ENCODE results near the gene SNX10. TPM values are rescaled to one million over a fixed set of nuclear protein-coding genes. Genes with fewer than 3 reads are reported as not detected.
A peak's percentile ranks its signal among the peaks of the same experiment; 100 is the strongest.

The SNX10 gene
- total RNA-seq, 5 donors from 2014 or later (not counting 1 experiment from before 2014, with no cell fraction given), result 5.7 to 8.8 (median 7.8) TPM

- ATAC-seq (replicated peaks in 1 of 4), result no peak
- H3K27me3 ChIP-seq (replicated peaks in 1 of 2; ENCODE audit: control insufficient read depth in 2 of 2, extremely low read depth in 1 of 2, insufficient read depth in 2 of 2, low read length in 1 of 2), result no peaks in the 10 kb centered on the region
- H3K36me3 Mint-ChIP-seq, result peaks cover 24% of the 10 kb centered on the region
- no peak overlapping the region for H3K4me3 Mint-ChIP-seq
- H3K27me3 Mint-ChIP-seq, result no peaks in the 10 kb centered on the region
- no peak overlapping the region for H3K4me3 ChIP-seq (ENCODE audit: control insufficient read depth in 1 of 2, extremely low read depth in 1 of 2, low read length in 1 of 2)
- peaks cover 0 to 4% (median 0%) of the 10 kb centered on the region in 3 donors for H3K9me3 Mint-ChIP-seq
- DNase-seq, result no peak
- peak overlapping the region in 1 of 2 donors; percentile 67 for H3K27ac Mint-ChIP-seq
- H3K9me3 ChIP-seq, result no peaks in the 10 kb centered on the region
- POLR2A ChIA-PET, result interaction anchor here in 1 of 2 donors (0.5 kb wide), 1 partner anchor 357 kb away, joined by 3 read pairs; no protein-coding TSS in a partner anchor
- H3K27ac ChIP-seq (ENCODE audit: low read length), result no peak overlapping the region
- peaks cover 15 to 56% (median 29%) of the 10 kb centered on the region in 3 donors for H3K4me1 Mint-ChIP-seq
- WGBS (ENCODE audit: insufficient coverage), result no CpG with 5 or more reads among the region's 1 CpG
- H3K4me1 ChIP-seq (ENCODE audit: control insufficient read depth in 1 of 2, extremely low read depth in 1 of 2, insufficient read depth in 2 of 2, low read length in 2 of 2), result peaks cover 4 to 8% of the 10 kb centered on the region in 2 experiments
- peaks cover 0 to 13% of the 10 kb centered on the region in 2 donors for H3K36me3 ChIP-seq (ENCODE audit: control insufficient read depth in 2 of 2, extremely low read depth in 1 of 2, insufficient read depth in 1 of 2, low read length in 1 of 2)
- CTCF ChIA-PET, result interaction anchor here in 1 of 2 donors (0.6 kb wide), 1 partner anchor 765 kb away, joined by 4 read pairs; no protein-coding TSS in a partner anchor
Measured at GRCh38 chr7:26334166-26334859, 42.7 kb downstream of the SNX10 start.

GRCh38 chr7:26337232-26337865, 45.7 kb downstream of the SNX10 start:
- ATAC-seq (replicated peaks in 1 of 4), result no peak
- Mint-ChIP-seq H3K27me3 (no peaks in the 10 kb centered on the region), H3K36me3 (peaks cover 9% of the 10 kb centered on the region), H3K4me3 (no peak overlapping the region), H3K27ac (no peak overlapping the region), H3K4me1 (peaks cover 15 to 43% (median 27%) of the 10 kb centered on the region in 3 donors), H3K9me3 (no peaks in the 10 kb centered on the region)
- H3K27ac ChIP-seq (ENCODE audit: low read length), result no peak overlapping the region
- POLR2A ChIA-PET, result no interaction called here
- CTCF ChIA-PET, result interaction anchor here in 1 of 2 donors (0.8 kb wide), 1 partner anchor 445 kb away, joined by 6 read pairs; no protein-coding TSS in a partner anchor
- peaks cover 0 to 9% of the 10 kb centered on the region in 2 donors for H3K36me3 ChIP-seq (ENCODE audit: control insufficient read depth in 2 of 2, extremely low read depth in 1 of 2, insufficient read depth in 1 of 2, low read length in 1 of 2)
- no peaks in the 10 kb centered on the region for H3K9me3 ChIP-seq
- H3K27me3 ChIP-seq (replicated peaks in 1 of 2; ENCODE audit: control insufficient read depth in 2 of 2, extremely low read depth in 1 of 2, insufficient read depth in 2 of 2, low read length in 1 of 2), result no peaks in the 10 kb centered on the region
- no peak for DNase-seq
- no peak overlapping the region for H3K4me3 ChIP-seq (ENCODE audit: control insufficient read depth in 1 of 2, extremely low read depth in 1 of 2, low read length in 1 of 2)
- H3K4me1 ChIP-seq (ENCODE audit: control insufficient read depth in 1 of 2, extremely low read depth in 1 of 2, insufficient read depth in 2 of 2, low read length in 2 of 2), result peaks cover 4 to 8% of the 10 kb centered on the region in 2 experiments
- WGBS (ENCODE audit: insufficient coverage), result no CpG with 5 or more reads among the region's 2 CpGs

DNA sequence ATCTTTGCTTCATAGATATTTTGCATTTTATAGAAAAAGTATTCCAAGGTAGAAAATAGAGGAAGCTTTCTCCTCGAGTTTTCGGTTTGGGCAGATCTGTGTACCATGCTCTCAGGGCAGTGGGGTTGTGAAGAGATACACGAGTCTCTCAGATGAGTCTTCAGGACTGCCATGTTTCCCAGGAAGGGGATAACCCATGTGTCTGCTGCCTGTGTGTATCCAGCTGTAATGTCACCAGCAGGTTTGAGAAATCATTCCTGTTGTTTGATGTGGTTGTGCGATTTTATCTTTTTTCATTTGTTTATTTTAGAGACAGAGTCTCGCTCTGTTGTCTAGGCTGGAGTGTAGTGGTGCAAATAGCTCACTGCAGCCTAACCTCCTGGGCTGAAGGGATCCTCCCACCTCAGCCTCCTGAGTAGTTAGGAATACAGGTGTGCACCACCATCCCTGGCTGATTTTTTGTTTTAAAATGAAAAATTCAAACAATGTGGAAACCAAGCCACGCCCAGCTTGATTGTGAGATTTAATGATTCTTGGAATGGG, 48.9 kb downstream of the SNX10 start:
- ChIA-PET CTCF (interaction anchor here in 1 of 2 donors (0.6 kb wide), 1 partner anchor 86 kb away, joined by 3 read pairs; no protein-coding TSS in a partner anchor), POLR2A (no interaction called here)
- Histone ChIP-seq H3K9me3 (no peaks in the 10 kb centered on the region), H3K36me3 (ENCODE audit: control insufficient read depth in 2 of 2, extremely low read depth in 1 of 2, insufficient read depth in 1 of 2, low read length in 1 of 2) (peaks cover 0 to 11% of the 10 kb centered on the region in 2 donors), H3K27me3 (replicated peaks in 1 of 2; ENCODE audit: control insufficient read depth in 2 of 2, extremely low read depth in 1 of 2, insufficient read depth in 2 of 2, low read length in 1 of 2) (no peaks in the 10 kb centered on the region), H3K4me1 (ENCODE audit: control insufficient read depth in 1 of 2, extremely low read depth in 1 of 2, insufficient read depth in 2 of 2, low read length in 2 of 2) (no peaks in the 10 kb centered on the region), H3K27ac (ENCODE audit: low read length) (no peak overlapping the region), H3K4me3 (ENCODE audit: control insufficient read depth in 1 of 2, extremely low read depth in 1 of 2, low read length in 1 of 2) (no peak overlapping the region)
- no peak for DNase-seq
- WGBS (ENCODE audit: insufficient coverage), result 88% methylated on average over 3 of the region's 6 CpGs
- no peaks in the 10 kb centered on the region for H3K27me3 Mint-ChIP-seq
- H3K36me3 Mint-ChIP-seq, result peaks cover 14% of the 10 kb centered on the region
- H3K4me3 Mint-ChIP-seq, result no peak overlapping the region
- no peaks in the 10 kb centered on the region for H3K9me3 Mint-ChIP-seq
- H3K4me1 Mint-ChIP-seq, result peaks cover 0 to 16% (median 6%) of the 10 kb centered on the region in 3 donors
- ATAC-seq (replicated peaks in 1 of 4), result no peak
- no peak overlapping the region for H3K27ac Mint-ChIP-seq

DNA sequence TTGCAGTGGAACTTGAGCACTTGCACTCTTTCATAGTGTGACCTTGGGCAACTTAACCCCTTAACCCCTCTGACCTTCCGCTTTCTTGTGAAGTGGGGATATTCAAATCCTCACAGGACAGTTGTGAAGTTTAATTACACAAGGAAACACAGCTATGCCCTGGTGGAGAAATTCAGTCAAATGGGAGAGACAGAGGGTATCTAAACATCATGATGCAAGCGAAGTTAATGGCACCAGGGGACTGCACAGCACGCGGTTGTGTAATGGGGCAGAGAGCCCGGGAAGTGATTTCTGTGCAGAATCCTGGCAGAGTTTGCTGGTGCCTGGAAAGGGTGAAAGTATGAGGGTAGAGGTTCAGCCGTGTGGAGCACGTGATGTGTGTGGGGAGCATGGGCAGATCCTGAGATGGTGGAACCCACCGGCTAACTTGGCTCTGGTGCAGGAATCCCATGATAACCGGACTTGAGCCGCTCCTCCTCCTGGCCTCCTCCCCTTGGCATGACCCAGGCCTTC, 51.7 kb downstream of the SNX10 start:
- Mint-ChIP-seq H3K36me3 (peaks cover 30% of the 10 kb centered on the region), H3K4me1 (peaks cover 0 to 5% (median 4%) of the 10 kb centered on the region in 3 donors), H3K27me3 (no peaks in the 10 kb centered on the region), H3K9me3 (no peaks in the 10 kb centered on the region), H3K27ac (no peak overlapping the region), H3K4me3 (no peak overlapping the region)
- ATAC-seq (replicated peaks in 1 of 4) (no peak), DNase-seq (no peak)
- no peaks in the 10 kb centered on the region for H3K27me3 ChIP-seq (replicated peaks in 1 of 2; ENCODE audit: control insufficient read depth in 2 of 2, extremely low read depth in 1 of 2, insufficient read depth in 2 of 2, low read length in 1 of 2)
- ChIA-PET CTCF (no interaction called here), POLR2A (no interaction called here)
- no peaks in the 10 kb centered on the region for H3K9me3 ChIP-seq
- H3K4me1 ChIP-seq (ENCODE audit: control insufficient read depth in 1 of 2, extremely low read depth in 1 of 2, insufficient read depth in 2 of 2, low read length in 2 of 2), result no peaks in the 10 kb centered on the region
- H3K27ac ChIP-seq (ENCODE audit: low read length), result no peak overlapping the region
- WGBS (ENCODE audit: insufficient coverage), result 94% methylated on average over 5 of the region's 10 CpGs
- H3K4me3 ChIP-seq (ENCODE audit: control insufficient read depth in 1 of 2, extremely low read depth in 1 of 2, low read length in 1 of 2), result no peak overlapping the region
- peaks cover 9 to 16% of the 10 kb centered on the region in 2 donors for H3K36me3 ChIP-seq (ENCODE audit: control insufficient read depth in 2 of 2, extremely low read depth in 1 of 2, insufficient read depth in 1 of 2, low read length in 1 of 2)

DNA sequence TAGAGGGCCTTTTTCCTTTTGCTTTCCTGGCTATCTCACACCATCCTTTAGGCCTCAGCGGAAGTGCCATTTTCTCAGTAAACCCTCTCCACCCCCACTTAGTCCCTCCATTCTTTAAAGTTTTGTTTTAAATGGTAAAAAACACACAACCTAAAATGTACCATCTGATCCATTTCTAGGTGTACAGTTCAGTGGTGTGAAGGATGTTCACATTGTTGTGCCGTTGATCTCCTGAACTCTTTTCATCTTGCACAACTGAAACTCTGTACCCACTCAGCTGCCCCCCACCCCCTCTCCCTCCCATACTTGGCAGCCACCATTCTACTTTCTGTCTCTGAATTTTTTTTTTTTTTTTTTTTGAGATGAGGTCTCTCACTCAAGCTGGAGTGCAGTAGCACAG, 52.2 kb downstream of the SNX10 start:
- Mint-ChIP-seq H3K27ac (no peak overlapping the region), H3K36me3 (peaks cover 34% of the 10 kb centered on the region), H3K9me3 (no peaks in the 10 kb centered on the region), H3K4me3 (no peak overlapping the region), H3K4me1 (peaks cover 0 to 5% (median 4%) of the 10 kb centered on the region in 3 donors), H3K27me3 (no peaks in the 10 kb centered on the region)
- DNase-seq (no peak), ATAC-seq (replicated peaks in 1 of 4) (no peak)
- ChIA-PET CTCF (interaction anchor here in 1 of 2 donors (0.6 kb wide), 1 partner anchor 1807 kb away, joined by 6 read pairs; no protein-coding TSS in a partner anchor), POLR2A (interaction anchor here (0.6 to 1.0 kb wide), 4 partner anchors 20 to 1877 kb away, joined by 3 to 4 read pairs (median 4); no protein-coding TSS in a partner anchor)
- no peak overlapping the region for H3K27ac ChIP-seq (ENCODE audit: low read length)
- no peaks in the 10 kb centered on the region for H3K27me3 ChIP-seq (replicated peaks in 1 of 2; ENCODE audit: control insufficient read depth in 2 of 2, extremely low read depth in 1 of 2, insufficient read depth in 2 of 2, low read length in 1 of 2)
- no peaks in the 10 kb centered on the region for H3K4me1 ChIP-seq (ENCODE audit: control insufficient read depth in 1 of 2, extremely low read depth in 1 of 2, insufficient read depth in 2 of 2, low read length in 2 of 2)
- no peak overlapping the region for H3K4me3 ChIP-seq (ENCODE audit: control insufficient read depth in 1 of 2, extremely low read depth in 1 of 2, low read length in 1 of 2)
- no peaks in the 10 kb centered on the region for H3K9me3 ChIP-seq
- H3K36me3 ChIP-seq (ENCODE audit: control insufficient read depth in 2 of 2, extremely low read depth in 1 of 2, insufficient read depth in 1 of 2, low read length in 1 of 2), result peaks cover 9 to 19% of the 10 kb centered on the region in 2 donors
- no CpG with 5 or more reads among the region's 2 CpGs for WGBS (ENCODE audit: insufficient coverage)

DNA sequence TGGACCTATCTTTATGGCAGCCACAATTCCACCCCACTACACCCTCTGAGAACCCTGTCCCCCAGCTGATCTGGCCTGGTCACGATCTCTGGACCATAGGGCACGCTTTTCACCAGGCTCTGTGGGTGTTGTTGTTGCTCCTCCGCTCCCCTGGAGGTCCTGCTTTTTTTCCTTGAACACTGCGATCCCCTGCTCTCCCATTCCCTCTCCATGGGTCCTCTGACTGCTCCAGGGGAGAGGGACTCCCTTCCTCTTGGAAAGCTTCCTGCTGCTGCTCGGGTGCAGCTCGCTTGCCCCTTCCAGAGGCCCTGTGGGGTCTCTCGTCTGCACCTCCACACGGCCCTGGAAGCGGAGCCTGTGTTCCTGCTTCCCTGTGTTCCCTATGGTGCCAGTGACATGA, 53.5 kb downstream of the SNX10 start:
- Histone ChIP-seq H3K9me3 (no peaks in the 10 kb centered on the region), H3K27ac (ENCODE audit: low read length) (no peak overlapping the region), H3K4me3 (ENCODE audit: control insufficient read depth in 1 of 2, extremely low read depth in 1 of 2, low read length in 1 of 2) (no peak overlapping the region), H3K36me3 (ENCODE audit: control insufficient read depth in 2 of 2, extremely low read depth in 1 of 2, insufficient read depth in 1 of 2, low read length in 1 of 2) (peaks cover 11 to 19% of the 10 kb centered on the region in 2 donors), H3K4me1 (ENCODE audit: control insufficient read depth in 1 of 2, extremely low read depth in 1 of 2, insufficient read depth in 2 of 2, low read length in 2 of 2) (no peaks in the 10 kb centered on the region), H3K27me3 (replicated peaks in 1 of 2; ENCODE audit: control insufficient read depth in 2 of 2, extremely low read depth in 1 of 2, insufficient read depth in 2 of 2, low read length in 1 of 2) (no peaks in the 10 kb centered on the region)
- no peak for ATAC-seq (replicated peaks in 1 of 4)
- peaks cover 38% of the 10 kb centered on the region for H3K36me3 Mint-ChIP-seq
- ChIA-PET CTCF (no interaction called here), POLR2A (interaction anchor here in 1 of 2 donors (1.0 kb wide), 1 partner anchor 255 kb away, joined by 4 read pairs; no protein-coding TSS in a partner anchor)
- no peak overlapping the region for H3K4me3 Mint-ChIP-seq
- no peak for DNase-seq
- 97% methylated on average over 6 of the region's 9 CpGs for WGBS (ENCODE audit: insufficient coverage)
- no peak overlapping the region for H3K27ac Mint-ChIP-seq
- H3K9me3 Mint-ChIP-seq, result no peaks in the 10 kb centered on the region
- H3K4me1 Mint-ChIP-seq, result peaks cover 0 to 5% (median 4%) of the 10 kb centered on the region in 3 donors
- no peaks in the 10 kb centered on the region for H3K27me3 Mint-ChIP-seq
